H1 (cell line): ENCODE data around the gene IQCN. TPM values are rescaled to one million over a fixed set of nuclear protein-coding genes. Genes with fewer than 3 reads are reported as not detected.
A peak's percentile ranks its signal among the peaks of the same experiment; 100 is the strongest.

Experiments used
- BACH1 ChIP-seq: IDR thresholded peaks from 2 replicates; pipeline ENCODE4 v1.6.1; 2012; ENCODE audit warnings: low read length, improper control_type of control experiment
- CBX8 ChIP-seq: fragments of 300-800, 300-1000 bp; sonication (generic); IDR thresholded peaks from 2 replicates; pipeline ENCODE4 v1.7.1; 2016; ENCODE audit warnings: low read depth, low read length, borderline replicate concordance
- CHD2 ChIP-seq: IDR thresholded peaks from 2 replicates; pipeline ENCODE4 v1.6.1; 2012; ENCODE audit warnings: low read length, improper control_type of control experiment
- CTCF ChIP-seq, 3 experiments: IDR thresholded peaks; 1 replicate in 2 of 3; 2 replicates in 1 of 3; pipeline versions ENCODE4 v1.5.1 to v1.6.1; 2011; ENCODE audit warnings: low read length in 3 of 3, mild to moderate bottlenecking in 3 of 3, inconsistent platforms in 2 of 3, low read depth in 1 of 3, moderate library complexity in 1 of 3; ENCODE audit not compliant: insufficient read depth in 1 of 3; ENCODE audit errors: control extremely low read depth in 1 of 3
- E2F6 ChIP-seq: IDR thresholded peaks from 2 replicates; pipeline ENCODE4 v1.6.1; 2012; ENCODE audit warnings: inconsistent platforms
- EGR1 ChIP-seq: IDR thresholded peaks from 2 replicates; pipeline ENCODE4 v1.6.1; 2011; ENCODE audit warnings: low read depth, low read length, borderline replicate concordance
- GABPA ChIP-seq: IDR thresholded peaks from 2 replicates; pipeline ENCODE4 v1.6.1; 2011; ENCODE audit warnings: mild to moderate bottlenecking, low read length, moderate library complexity, borderline replicate concordance; ENCODE audit not compliant: insufficient read depth
- JUN ChIP-seq: IDR thresholded peaks from 2 replicates; pipeline ENCODE4 v1.6.1; 2011; ENCODE audit warnings: low read depth, mild to moderate bottlenecking, improper control_type of control experiment, low read length
- KDM4A ChIP-seq: IDR thresholded peaks from one replicate; pipeline ENCODE4 v1.7.1; 2012; ENCODE audit warnings: low read depth, mild to moderate bottlenecking, moderate library complexity, low read length, inconsistent platforms; ENCODE audit not compliant: severe bottlenecking
- NANOG ChIP-seq: IDR thresholded peaks from 2 replicates; pipeline ENCODE4 v1.6.1; 2011; ENCODE audit warnings: low read length, low read depth, mild to moderate bottlenecking, inconsistent platforms; ENCODE audit not compliant: insufficient read depth, poor library complexity, severe bottlenecking
- NRF1 ChIP-seq: IDR thresholded peaks from 2 replicates; pipeline ENCODE4 v1.6.1; 2011; ENCODE audit warnings: mild to moderate bottlenecking, low read depth, low read length, improper control_type of control experiment
- RFX5 ChIP-seq: IDR thresholded peaks from 2 replicates; pipeline ENCODE4 v1.6.1; 2011; ENCODE audit warnings: low read depth, low read length, improper control_type of control experiment, borderline replicate concordance
- RNF2 ChIP-seq: fragments of 200-900, 300-1000 bp; sonication (generic); IDR thresholded peaks from 2 replicates; pipeline ENCODE4 v1.7.1; 2016; ENCODE audit warnings: borderline replicate concordance, low read depth, mild to moderate bottlenecking, antibody characterized with exemption, low read length; ENCODE audit not compliant: poor library complexity, severe bottlenecking; ENCODE audit errors: missing control alignments
- SIN3A ChIP-seq, 2 experiments: IDR thresholded peaks in 1 of 2; conservative IDR thresholded peaks in 1 of 2; 2 replicates each; pipeline ENCODE4 v1.6.1; 2011 to 2012; ENCODE audit warnings: low read length in 2 of 2, improper control_type of control experiment in 1 of 2, low read depth in 1 of 2, mild to moderate bottlenecking in 1 of 2
- SP1 ChIP-seq: IDR thresholded peaks from 2 replicates; pipeline ENCODE4 v1.6.1; 2011; ENCODE audit warnings: low read depth, low read length
- TBP ChIP-seq: IDR thresholded peaks from 2 replicates; pipeline ENCODE4 v1.6.1; 2011; ENCODE audit warnings: low read depth, low read length, improper control_type of control experiment
- polyA plus RNA-seq, 7 experiments: library from polyadenylated mRNA; depleted of rRNA in 3 of 7; stranded (reverse) in 5 of 7; unstranded in 2 of 7; fragments of >200 nt in 5 of 7; fragments of 200-250 nt in 2 of 7; gene quantifications; 1 replicate in 5 of 7; 2 replicates in 1 of 7; 4 replicates in 1 of 7; pipeline versions ENCODE4 v1.2.1 to v1.2.3, GENCODE V29; 2011 to 2013; ENCODE audit warnings: missing spikeins in 2 of 7, mixed read lengths in 2 of 7
- total RNA-seq: library from RNA; stranded (reverse); fragmentation: NEBNext Ultra II Directional; extraction: Animal tissue kit (Norgen Biotek cat#: 25700); gene quantifications from 2 replicates; pipeline ENCODE4 v1.2.1, GENCODE V29; 2021
- TF ChIP-seq, protein P1 (sequence below): IDR thresholded peaks from 2 replicates; pipeline ENCODE4 v1.6.1; 2012; ENCODE audit warnings: low read length, inconsistent platforms

The IQCN gene
- total and polyA plus RNA-seq, 2 of the 8 experiments (the other 6 are each of a cell fraction or from before 2014, with no cell fraction given): 0.36 to 1.0 TPM

- TF ChIP-seq GABPA: peak; percentile 59; the same call in 1 of the 2 replicates
- TF ChIP-seq CTCF (IDR thresholded peaks at IDR 0.05; ENCODE audit: control extremely low read depth in 1 of 3, insufficient read depth in 1 of 3, low read depth in 1 of 3, low read length in 3 of 3): peak in 1 of 3 experiments; percentile 26; a peak in 1 of 4 replicates
- no peak for TF ChIP-seq CHD2
- peak; percentile 21; the same call in 1 of the 2 replicates for TF ChIP-seq EGR1
- TF ChIP-seq CBX8: no peak
- no peak; a peak in 1 of 4 replicates for TF ChIP-seq SIN3A (conservative IDR thresholded peaks at IDR 0.05 in 1 of 2, IDR thresholded peaks at IDR 0.05 in 1 of 2; ENCODE audit: low read depth in 1 of 2, low read length in 2 of 2)
- TF ChIP-seq JUN: no peak
- peak; percentile 51; the same call in 1 of the 2 replicates for TF ChIP-seq TBP
- no peak for TF ChIP-seq E2F6
- no peak for TF ChIP-seq KDM4A
- TF ChIP-seq NRF1: no peak
- peak; percentile 74; the same call in 1 of the 2 replicates for TF ChIP-seq SP1
- no peak for TF ChIP-seq NANOG
- TF ChIP-seq RFX5: no peak
- TF ChIP-seq RNF2: no peak
- TF ChIP-seq, protein P1, sequence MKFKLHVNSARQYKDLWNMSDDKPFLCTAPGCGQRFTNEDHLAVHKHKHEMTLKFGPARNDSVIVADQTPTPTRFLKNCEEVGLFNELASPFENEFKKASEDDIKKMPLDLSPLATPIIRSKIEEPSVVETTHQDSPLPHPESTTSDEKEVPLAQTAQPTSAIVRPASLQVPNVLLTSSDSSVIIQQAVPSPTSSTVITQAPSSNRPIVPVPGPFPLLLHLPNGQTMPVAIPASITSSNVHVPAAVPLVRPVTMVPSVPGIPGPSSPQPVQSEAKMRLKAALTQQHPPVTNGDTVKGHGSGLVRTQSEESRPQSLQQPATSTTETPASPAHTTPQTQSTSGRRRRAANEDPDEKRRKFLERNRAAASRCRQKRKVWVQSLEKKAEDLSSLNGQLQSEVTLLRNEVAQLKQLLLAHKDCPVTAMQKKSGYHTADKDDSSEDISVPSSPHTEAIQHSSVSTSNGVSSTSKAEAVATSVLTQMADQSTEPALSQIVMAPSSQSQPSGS: no peak
- TF ChIP-seq BACH1: no peak
These were observed 13.9 kb upstream of the IQCN start (continued) for GRCh38 chr19:18287836-18288772.
